WTC11 (cell line): ENCODE measurements around the gene AFAP1L2. TPM values are rescaled to one million over a fixed set of nuclear protein-coding genes. Genes with fewer than 3 reads are reported as not detected.

ENCODE experiments used
- ATAC-seq: fragments of 200-7000 bp; cut with Tn5 transposase; 2 replicates; pipeline ENCODE4 v1.10.0; 2021; ENCODE audit warnings: mild to moderate bottlenecking, moderate library complexity
- CTCF ChIA-PET: fragments of 300-600 bp; sonication (Branson Sonifier 250); formaldehyde crosslinking; loops from one replicate; lab custom pipeline; 2021; ENCODE audit warnings: antibody characterized with exemption; lab: Charles Lee
- POLR2A ChIA-PET: fragments of 350-600 bp; sonication (Branson Sonifier 250); formaldehyde crosslinking; loops from one replicate; lab custom pipeline; 2021; ENCODE audit warnings: antibody characterized with exemption; lab: Charles Lee
- DNase-seq: peaks from one replicate; pipeline ENCODE4 v3.0.0; 2021; ENCODE audit warnings: low spot score
- H3K27ac Mint-ChIP-seq: 2 replicates; pipeline ENCODE4 v1.8.0; 2021; ENCODE audit warnings: mixed read lengths
- H3K27me3 Mint-ChIP-seq: 2 replicates; pipeline ENCODE4 v1.8.0; 2021; ENCODE audit warnings: low read depth, mild to moderate bottlenecking, moderate library complexity, mixed read lengths
- H3K36me3 Mint-ChIP-seq: 2 replicates; pipeline ENCODE4 v1.8.0; 2021; ENCODE audit warnings: mixed read lengths
- H3K4me1 Mint-ChIP-seq: 2 replicates; pipeline ENCODE4 v1.8.0; 2022; ENCODE audit warnings: mixed read lengths
- H3K4me3 Mint-ChIP-seq: 2 replicates; pipeline ENCODE4 v1.8.0; 2021; ENCODE audit warnings: mild to moderate bottlenecking, moderate library complexity, mixed read lengths
- H3K9me3 Mint-ChIP-seq: 2 replicates; pipeline ENCODE4 v1.8.0; 2021; ENCODE audit warnings: mixed read lengths
- ATF6 ChIP-seq: sonication (generic); formaldehyde crosslinking; IDR thresholded peaks from 2 replicates; pipeline ENCODE4 v1.8.1; 2023; ENCODE audit warnings: mild to moderate bottlenecking, missing genetic modification reagents
- CDX4 ChIP-seq: fragments of 250-450 bp; sonication (Bioruptor Pico); IDR thresholded peaks from 2 replicates; pipeline ENCODE4 v1.9.0; 2021; ENCODE audit warnings: moderate library complexity, mild to moderate bottlenecking, inconsistent platforms, borderline replicate concordance
- ETV6 ChIP-seq: sonication (generic); formaldehyde crosslinking; IDR thresholded peaks from 2 replicates; pipeline ENCODE4 v1.8.1; 2022; ENCODE audit warnings: mild to moderate bottlenecking, missing genetic modification reagents
- GABPB1 ChIP-seq: sonication (generic); formaldehyde crosslinking; IDR thresholded peaks from 2 replicates; pipeline ENCODE4 v1.8.1; 2023; ENCODE audit warnings: mild to moderate bottlenecking, missing genetic modification reagents
- GRHL2 ChIP-seq: fragments of 250-450 bp; sonication (Bioruptor Pico); IDR thresholded peaks from 2 replicates; pipeline ENCODE4 v1.8.0; 2022; ENCODE audit warnings: mild to moderate bottlenecking, moderate library complexity; ENCODE audit not compliant: insufficient replicate concordance, severe bottlenecking
- GTF2I ChIP-seq: fragments of 250-450 bp; sonication (Bioruptor Pico); conservative IDR thresholded peaks from 2 replicates; pipeline ENCODE4 v1.4.0; 2021; ENCODE audit warnings: mild to moderate bottlenecking
- IRF2 ChIP-seq: sonication (generic); formaldehyde crosslinking; IDR thresholded peaks from 2 replicates; pipeline ENCODE4 v1.8.0; 2022; ENCODE audit warnings: low read depth, missing genetic modification reagents, borderline replicate concordance
- JUN ChIP-seq: sonication (generic); formaldehyde crosslinking; IDR thresholded peaks from 2 replicates; pipeline ENCODE4 v1.8.0; 2023; ENCODE audit warnings: mild to moderate bottlenecking, missing genetic modification reagents
- MXD4 ChIP-seq: fragments of 250-450 bp; sonication (Bioruptor Pico); IDR thresholded peaks from 2 replicates; pipeline ENCODE4 v1.8.0; 2021; ENCODE audit warnings: mild to moderate bottlenecking, moderate library complexity, borderline replicate concordance
- PREB ChIP-seq: sonication (generic); formaldehyde crosslinking; IDR thresholded peaks from 2 replicates; pipeline ENCODE4 v1.8.1; 2022; ENCODE audit warnings: mild to moderate bottlenecking, missing genetic modification reagents, moderate library complexity, borderline replicate concordance
- SOX15 ChIP-seq: fragments of 250-450 bp; sonication (Bioruptor Pico); IDR thresholded peaks from 2 replicates; pipeline ENCODE4 v1.9.0; 2021; ENCODE audit warnings: mild to moderate bottlenecking
- SP1 ChIP-seq: sonication (generic); formaldehyde crosslinking; conservative IDR thresholded peaks from 2 replicates; pipeline ENCODE4 v1.8.1; 2022; ENCODE audit warnings: missing genetic modification reagents
- TP53 ChIP-seq: sonication (generic); formaldehyde crosslinking; IDR thresholded peaks from 2 replicates; pipeline ENCODE4 v1.8.1; 2023; ENCODE audit warnings: mild to moderate bottlenecking, missing genetic modification reagents
- ZBTB43 ChIP-seq: sonication (generic); formaldehyde crosslinking; IDR thresholded peaks from 2 replicates; pipeline ENCODE4 v1.8.1; 2023; ENCODE audit warnings: mild to moderate bottlenecking, missing genetic modification reagents
- ZNF396 ChIP-seq: fragments of 250-450 bp; sonication (Bioruptor Pico); IDR thresholded peaks from 2 replicates; pipeline ENCODE4 v1.8.0; 2021; ENCODE audit warnings: mild to moderate bottlenecking, moderate library complexity, borderline replicate concordance
- ZSCAN18 ChIP-seq: fragments of 250-450 bp; sonication (Bioruptor Pico); IDR thresholded peaks from 2 replicates; pipeline ENCODE4 v2.1.2; 2022; ENCODE audit warnings: mild to moderate bottlenecking, moderate library complexity
- total RNA-seq: library from RNA; stranded (reverse); gene quantifications from 3 replicates; pipeline ENCODE4 v1.2.3, GENCODE V29; 2021

Gene AFAP1L2
- total RNA-seq, 1 experiment from 2014 or later, result 5.0 TPM

- TF ChIP-seq ATF6 (CRISPR knock-in tag) (no peak), SP1 (CRISPR knock-in tag) (no peak), TP53 (CRISPR knock-in tag) (no peak), ZSCAN18 (CRISPR knock-in tag) (no peak), MXD4 (no peak)
Observed at GRCh38 chr10:114418109-114418508, 13.8 kb upstream of the AFAP1L2 start (continued).

GRCh38 chr10:114412907-114413797 lies 8.8 kb upstream of the AFAP1L2 start:
- no peak for ATAC-seq
- H3K4me1 Mint-ChIP-seq, result peaks cover 22% of the 10 kb centered on the region
- no peak overlapping the region for H3K4me3 Mint-ChIP-seq
- H3K27ac Mint-ChIP-seq, result no peak overlapping the region
- ChIA-PET POLR2A (no interaction called here), CTCF (interaction anchor here (0.9 to 1.6 kb wide), 2 partner anchors 10 to 46 kb away, joined by 4 to 5 read pairs; no protein-coding TSS in a partner anchor)
- peaks cover 5% of the 10 kb centered on the region for H3K9me3 Mint-ChIP-seq
- no peaks in the 10 kb centered on the region for H3K36me3 Mint-ChIP-seq
- DNase-seq, result no peak
- H3K27me3 Mint-ChIP-seq, result peaks cover 8% of the 10 kb centered on the region
- no peak for TF ChIP-seq GABPB1 (CRISPR knock-in tag)
- TF ChIP-seq ZNF396 (CRISPR knock-in tag), result no peak
- TF ChIP-seq PREB (CRISPR knock-in tag), result no peak
- no peak for TF ChIP-seq ATF6 (CRISPR knock-in tag)
- TF ChIP-seq JUN (CRISPR knock-in tag), result no peak
- TF ChIP-seq IRF2 (CRISPR knock-in tag), result no peak
- TF ChIP-seq GRHL2 (CRISPR knock-in tag), result no peak
- TF ChIP-seq CDX4, result no peak
- no peak for TF ChIP-seq SOX15 (CRISPR knock-in tag)
- no peak for TF ChIP-seq ETV6
- TF ChIP-seq ZBTB43, result no peak
- no peak for TF ChIP-seq GTF2I (CRISPR knock-in tag)
